A549 treated with Mapracorat at 1 μM for 4 hours (cell line): ENCODE data around the gene GOLGA6L1. TPM values are rescaled to one million over a fixed set of nuclear protein-coding genes. Genes with fewer than 3 reads are reported as not detected.

Source experiments
- total RNA-seq: library from RNA; stranded (reverse); fragments of 200-300 nt; extraction: Qiagen RNA extraction; gene quantifications from 5 replicates; pipeline ENCODE4 v1.2.3, GENCODE V29; 2022

GOLGA6L1 gene
- not detected in 5 replicates for total RNA-seq

GRCh38 chr15:23136722-23137121, at the start of gene GOLGA6L1:
Gene GOLGA6L1, minus strand, starts transcription at chr15:23136822. Its CDS starts 91 bp downstream, at chr15:23136731.

Other genes with a start within 250 kb of the GOLGA6L1 start
- 67.9 to 89.0 TPM (median 82.4 TPM) in 5 replicates for gene CYFIP1, start 156.5 kb downstream of the GOLGA6L1 start, total RNA-seq
- 20.8 to 29.3 TPM (median 26.2 TPM) in 5 replicates for gene TUBGCP5, start 97.3 kb downstream of the GOLGA6L1 start, total RNA-seq
- not detected in 5 replicates for gene GOLGA6L26, start 197.4 kb upstream of the GOLGA6L1 start, total RNA-seq
- 0.10 to 0.23 TPM (median 0.18 TPM) in 5 replicates for gene GOLGA8S, start 217.9 kb upstream of the GOLGA6L1 start, total RNA-seq